GM19455 (cell line): ENCODE results near the gene GPR173.

Experiments
- ATAC-seq: cut with Tn5 transposase; IDR thresholded peaks from one replicate; pipeline ENCODE4 v1.9.1; 2021; ENCODE audit not compliant: unreplicated experiment

GPR173 gene

DNA sequence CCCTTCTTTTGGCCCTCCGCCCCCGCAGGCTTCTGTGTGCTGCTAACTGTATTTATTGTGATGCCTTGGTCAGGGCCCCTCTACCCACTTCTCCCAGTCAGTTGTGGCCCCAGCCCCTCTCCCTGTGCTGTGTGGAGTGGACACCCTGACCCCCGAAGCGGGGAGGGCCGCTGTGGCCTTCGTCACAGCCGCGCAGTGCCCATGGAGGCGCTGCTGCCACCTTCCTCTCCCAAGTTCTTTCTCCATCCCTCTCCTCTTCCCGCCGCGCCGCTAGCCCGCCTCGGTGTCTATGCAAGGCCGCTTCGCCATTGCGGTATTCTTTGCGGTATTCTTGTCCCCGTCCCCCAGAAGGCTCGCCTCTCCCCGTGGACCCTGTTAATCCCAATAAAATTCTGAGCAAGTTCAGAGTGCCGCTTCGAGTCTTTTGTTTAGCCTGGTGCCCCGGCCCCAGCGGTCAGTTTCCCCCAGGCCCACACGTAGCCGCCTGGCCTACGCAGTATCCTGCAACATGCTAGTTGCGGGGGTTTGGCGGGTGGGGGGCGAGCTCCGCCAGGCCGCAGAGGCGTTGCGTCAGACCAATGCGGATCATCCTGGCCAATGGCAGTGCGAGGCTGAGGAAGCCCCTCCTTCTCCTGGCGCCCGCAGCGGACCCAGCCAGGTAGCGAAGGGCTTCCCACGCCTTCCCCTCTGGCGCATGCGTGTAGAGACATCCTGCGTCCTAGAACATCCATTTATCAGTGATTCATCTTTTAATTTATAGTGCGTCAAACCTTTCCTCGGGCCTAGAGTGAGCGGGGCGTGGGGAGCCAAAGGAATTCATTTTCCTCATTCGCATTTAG is 39.8 kb downstream of the GPR173 start:
- ATAC-seq: no peak

DNA sequence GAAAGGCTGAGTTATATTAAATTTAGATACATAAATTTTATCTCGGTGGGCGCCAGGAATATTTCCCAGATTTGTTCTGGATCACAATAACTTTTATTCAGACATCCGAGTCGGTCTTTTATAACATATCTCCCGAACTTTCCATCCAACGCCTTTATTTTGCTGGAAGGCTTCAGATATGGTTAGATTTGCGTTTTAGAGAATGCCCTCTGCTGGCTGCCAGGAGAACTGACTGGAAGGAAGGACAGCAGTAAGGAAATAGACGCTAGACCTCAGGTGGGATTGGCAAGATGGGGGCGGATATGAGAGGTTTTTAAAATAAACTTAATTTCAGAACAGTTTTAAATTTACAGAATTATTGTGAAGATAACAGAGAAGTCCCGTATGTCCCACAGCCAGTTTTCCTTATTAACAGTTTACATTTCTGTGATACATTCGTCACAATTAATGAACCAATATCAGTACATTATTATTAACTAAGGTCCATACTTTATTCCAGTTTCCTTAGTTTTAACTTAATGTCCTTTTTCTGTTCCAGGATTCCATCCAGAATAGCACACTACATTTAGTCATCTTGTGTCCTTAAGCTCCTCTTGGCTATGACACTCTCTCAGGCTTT is 40.7 kb downstream of the GPR173 start:
- ATAC-seq: no peak

DNA sequence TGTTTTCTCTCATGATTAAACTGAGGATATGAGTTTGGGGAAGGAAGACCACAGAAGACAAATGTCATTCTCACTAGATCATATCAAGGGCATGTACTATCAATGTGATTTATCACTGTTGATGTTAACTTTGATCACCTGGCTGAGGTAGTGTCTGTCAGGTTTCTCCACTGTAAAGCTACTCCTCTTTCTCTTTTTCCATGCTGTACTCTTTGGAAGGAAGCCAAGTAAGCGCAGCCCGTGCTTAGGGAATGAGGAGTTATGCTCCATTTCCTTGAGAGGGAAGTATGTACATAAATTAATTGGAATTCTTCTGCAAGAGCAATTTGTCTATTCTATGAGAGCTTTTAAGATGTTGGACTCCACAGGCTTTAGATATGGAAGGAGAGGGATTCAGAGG is 41.3 kb downstream of the GPR173 start:
- ATAC-seq: no peak

DNA sequence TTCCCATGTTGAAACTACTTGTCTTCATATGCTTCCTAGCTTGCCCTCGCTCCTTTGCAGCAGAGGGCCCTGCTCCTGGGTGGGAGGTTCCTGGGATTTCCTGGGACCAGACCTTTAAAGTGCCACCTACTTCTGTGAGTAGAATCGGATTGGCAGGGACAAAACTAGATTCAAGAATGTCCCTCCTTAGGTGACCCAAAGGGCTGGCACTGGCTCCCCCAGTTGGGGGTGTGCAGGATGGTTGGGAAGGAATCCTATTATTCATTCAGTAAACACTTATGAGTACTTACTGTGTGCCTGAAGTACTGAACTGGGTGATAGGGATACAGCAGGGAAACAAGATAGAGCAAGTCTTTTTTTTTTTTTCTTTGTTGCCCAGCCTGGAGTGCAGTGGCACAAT is 42.8 kb downstream of the GPR173 start:
- no peak for ATAC-seq

DNA sequence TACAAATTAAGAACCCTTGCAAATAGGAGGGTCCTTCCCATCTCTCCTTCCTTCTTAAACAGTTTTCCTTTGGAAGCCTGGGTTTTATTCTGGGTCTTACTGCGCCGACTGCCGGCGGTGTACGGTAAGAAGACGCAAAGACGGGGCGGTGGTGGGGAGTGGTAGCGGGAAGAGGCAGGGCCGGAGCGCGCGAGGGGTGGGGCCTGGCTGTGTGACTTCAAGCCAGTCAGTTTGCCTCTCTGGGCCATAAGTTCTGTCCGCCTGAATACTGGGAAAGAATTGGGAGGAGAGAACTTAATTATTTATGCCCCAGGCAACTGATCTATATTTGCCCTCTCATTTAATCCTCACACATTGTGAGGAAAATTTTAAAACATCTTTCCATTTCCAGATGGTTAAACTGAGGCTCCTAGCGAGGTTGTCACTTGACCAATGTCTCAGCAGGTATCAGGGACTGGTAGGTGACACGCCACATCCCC is 44.6 kb downstream of the GPR173 start:
- ATAC-seq: peak; percentile 50

DNA sequence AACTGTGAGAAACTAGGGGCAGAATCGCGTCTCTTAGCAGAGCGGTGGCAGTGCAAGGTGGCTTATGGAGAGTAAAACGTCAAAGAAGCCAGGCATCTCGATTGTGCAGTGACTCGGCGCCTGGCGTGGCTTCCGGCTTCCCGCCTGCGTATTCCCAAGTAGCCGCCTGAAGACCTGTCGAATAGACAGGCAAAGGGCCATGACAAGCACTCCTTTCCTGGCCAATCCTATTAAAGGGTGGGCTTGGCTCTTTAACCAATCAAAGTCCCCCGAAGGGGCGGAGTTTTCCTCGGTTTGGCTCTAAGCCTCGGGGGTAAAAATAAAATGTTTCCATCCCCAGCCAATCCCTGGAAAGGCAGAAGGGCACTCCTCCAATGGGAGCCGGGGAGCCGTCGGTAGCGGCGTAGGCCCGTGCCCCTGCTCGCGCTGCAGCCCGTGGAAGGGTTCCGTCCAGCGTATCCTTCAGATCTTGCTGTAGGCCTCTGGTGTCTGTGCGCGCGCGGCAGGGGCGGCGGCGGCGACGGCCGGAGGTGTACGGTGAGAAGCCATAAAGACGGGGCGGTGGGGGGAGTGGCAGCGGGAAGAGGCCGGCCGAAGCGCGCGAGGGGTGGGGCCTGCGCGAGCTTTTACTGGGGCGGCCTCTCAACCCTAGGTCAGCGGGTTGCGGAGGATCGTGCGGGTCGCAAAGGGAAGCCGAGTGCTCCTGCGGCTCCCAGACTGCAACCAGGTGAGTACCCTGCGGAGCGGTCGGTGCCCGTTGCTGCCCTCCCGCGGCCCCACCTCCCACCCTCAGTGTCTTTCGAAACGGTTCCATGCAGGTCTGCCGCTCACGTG is 45.4 kb downstream of the GPR173 start, which contains the start of gene KANTR:
TSS of gene KANTR (plus strand) at position 395 of the 834 bp plus-strand sequence. CDS start 30,131 bp downstream, outside the sequence.
- ATAC-seq: peak; percentile 84

DNA sequence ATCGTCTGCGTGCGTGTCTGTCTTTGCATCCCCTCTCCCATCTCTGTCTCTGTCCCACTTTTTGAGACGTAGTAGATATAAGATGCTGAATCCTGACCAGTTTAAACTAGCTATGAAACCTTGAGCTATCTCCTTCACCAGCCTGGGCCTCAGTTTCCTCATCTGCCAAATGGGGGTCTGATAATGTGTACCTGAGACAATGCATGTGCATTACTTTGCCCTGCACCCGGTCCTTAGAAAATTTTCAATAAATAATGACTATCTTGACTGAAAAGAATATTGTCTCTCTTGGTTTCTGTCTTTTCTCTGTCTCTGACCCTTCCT is 46.0 kb downstream of the GPR173 start:
- no peak for ATAC-seq

DNA sequence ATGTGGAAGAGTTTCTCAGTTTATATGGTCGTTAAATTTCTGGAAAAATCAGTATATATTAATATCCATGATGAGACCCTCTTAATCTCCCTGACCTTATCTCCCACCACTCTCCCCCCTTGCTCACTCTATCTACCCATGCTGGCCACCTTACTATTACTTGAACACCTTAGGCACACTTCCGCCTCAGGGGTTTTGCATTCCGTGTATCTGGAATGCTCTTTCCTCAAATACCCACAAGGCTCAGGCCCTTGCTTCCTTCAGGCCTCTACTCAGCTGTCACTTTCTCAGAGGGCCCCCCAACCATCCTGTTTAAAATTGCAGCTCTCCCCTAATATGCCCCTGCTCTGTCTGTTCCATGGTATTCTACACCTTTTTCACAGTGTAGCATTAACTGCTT is 47.2 kb downstream of the GPR173 start:
- no peak for ATAC-seq

DNA sequence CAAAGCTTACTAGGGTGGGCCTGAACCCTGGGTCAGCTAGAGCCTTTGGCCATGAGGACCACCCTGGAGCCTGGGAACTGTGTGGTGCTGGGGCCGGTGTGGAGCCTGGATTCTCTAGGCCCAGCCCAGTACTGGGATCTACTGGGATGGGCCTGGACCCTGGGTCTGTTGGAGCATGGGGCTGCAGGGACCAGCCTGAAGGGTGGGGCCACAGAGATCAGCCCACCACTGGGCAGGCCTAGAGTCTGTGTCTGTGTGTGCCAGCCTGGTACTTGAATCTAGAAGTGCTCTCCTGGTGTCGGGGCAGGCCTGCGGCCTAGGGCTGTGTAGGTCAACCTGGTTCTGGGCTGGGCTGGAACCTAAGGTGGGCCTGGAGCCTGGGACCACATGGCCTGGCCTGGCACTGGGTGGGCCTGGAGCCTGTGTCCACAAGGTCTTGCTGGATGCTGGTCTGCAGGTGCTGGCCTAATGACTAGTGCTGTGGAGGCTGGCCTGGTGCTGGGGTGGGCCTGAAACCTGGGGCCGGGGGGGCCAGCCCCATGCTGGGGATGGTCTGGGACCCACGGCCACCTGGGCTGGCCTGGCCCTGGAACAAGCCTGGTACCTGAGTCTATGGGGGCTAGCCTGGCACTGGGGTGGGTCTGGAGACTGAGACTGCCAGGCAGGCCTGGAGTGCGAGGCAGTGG is 66.4 kb downstream of the GPR173 start:
- ATAC-seq: no peak

DNA sequence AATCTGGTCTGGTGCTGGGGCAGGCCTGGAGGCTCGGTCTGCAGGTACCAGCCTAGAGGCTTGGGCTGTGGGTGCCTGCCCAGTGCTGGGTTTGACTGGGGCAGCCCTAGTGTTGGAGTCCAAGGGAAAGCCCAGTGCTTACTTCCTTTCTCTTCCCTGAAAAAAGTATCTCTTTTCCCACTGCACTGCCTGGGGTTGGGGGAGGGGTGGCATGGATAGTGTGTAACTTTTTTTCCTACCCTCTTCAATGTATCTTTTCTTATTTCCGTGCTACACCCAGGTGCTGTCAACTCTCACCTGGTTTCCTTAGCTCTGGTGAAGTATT is 66.9 kb downstream of the GPR173 start:
- no peak for ATAC-seq

DNA sequence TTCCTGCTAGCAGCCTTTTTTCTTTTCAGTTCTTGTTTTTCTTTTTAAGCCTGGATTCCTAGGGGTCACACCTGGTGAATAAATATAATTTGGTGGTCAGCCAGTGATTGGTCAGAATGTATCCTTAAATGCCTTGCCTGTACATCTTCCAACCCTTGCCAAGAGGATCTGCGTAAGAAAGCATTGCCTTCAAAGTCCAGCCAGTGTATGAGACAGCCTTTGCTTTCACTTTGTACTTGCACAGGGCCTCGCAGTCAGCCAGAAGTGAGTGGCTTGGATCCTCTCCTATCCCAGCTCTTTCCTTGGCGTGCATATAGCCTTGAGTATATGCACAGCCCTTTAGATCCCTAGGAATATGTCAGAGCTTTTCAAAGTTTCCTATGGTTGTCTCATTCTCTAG is 67.5 kb downstream of the GPR173 start:
- no peak for ATAC-seq

DNA sequence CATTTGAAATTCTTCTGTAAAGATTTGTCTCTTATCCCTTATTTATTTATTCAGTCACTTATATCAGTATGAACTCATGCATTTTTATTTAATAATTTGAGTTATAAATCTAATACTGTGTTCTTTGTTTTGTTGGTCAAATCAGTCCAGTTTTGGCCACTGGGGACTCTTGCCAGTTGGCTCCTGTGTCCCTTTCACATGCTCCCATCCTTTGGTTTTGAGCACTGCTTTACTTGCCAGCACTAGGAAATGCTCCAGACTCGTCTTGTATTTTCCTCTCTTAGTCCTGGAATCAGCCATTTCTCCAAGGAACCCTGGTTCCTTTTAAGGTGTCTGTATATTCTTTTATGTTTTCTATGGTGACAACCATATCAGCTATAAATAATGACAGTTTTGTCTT is 73.4 kb downstream of the GPR173 start:
- no peak for ATAC-seq

DNA sequence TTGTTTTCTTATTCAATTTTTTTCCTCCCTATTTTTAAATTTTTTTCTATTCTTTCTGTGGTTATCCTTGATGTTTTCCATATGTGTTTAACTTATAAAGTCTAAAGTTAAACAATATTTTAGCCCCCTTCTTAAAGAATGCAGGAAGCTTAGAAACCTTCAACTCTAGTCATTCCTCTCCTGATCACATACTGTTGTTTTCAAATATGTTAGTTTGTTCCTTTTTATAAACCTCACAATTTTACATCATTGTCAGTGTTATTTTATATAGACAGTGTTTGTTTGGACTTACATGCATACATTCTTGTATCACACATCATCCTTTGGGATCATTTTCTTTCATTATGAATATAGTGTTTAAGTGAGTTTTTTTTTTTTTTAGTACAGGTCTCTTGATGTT is 76.9 kb downstream of the GPR173 start:
- ATAC-seq: no peak

DNA sequence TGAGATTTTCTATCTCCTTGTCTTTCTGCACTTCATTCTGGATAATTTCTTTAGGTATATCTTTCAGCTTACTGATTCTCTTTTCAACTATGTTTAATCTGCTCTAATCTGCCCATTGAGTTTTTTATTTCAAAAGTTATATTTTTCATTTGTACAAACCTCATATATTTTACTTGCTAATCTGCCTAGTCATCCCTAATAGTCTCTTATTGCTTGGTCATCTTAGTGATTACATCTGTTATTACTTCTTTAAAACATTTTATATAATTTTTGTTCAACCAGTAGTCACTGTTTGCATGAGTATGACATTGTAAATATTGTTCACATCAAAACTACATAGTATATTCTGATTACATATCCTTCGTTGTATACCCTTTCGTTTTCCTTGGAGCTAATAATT is 77.8 kb downstream of the GPR173 start:
- ATAC-seq: no peak

DNA sequence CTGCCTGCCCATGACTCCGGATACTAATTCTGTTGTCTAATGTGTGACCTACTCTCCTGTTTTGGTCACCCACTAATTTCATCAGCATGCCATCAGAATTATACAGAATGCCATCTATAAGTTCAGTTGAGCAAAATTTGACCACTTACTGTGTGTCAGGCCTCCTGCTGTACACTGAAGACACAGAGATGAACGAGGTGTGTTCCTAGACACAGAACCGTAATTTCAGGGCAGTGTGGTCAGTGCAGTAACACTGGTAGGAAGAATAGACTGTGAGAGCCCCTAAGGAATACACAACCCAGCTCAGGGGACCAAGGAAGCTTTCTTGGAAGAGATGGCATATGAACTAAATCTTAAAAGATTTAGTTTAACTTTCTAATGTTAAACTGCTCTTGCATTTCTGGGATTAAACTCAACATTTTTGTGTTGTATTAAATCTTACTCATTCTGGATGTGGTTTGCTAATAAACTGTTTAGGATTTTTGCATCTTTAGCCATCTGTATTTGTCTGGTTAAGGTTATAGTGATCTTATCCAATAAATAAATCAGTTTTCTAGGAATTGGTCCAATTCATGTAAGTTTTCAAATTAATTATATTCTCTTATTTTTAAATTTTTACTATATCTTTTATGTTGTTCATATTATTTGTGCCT is 79.6 kb downstream of the GPR173 start:
- ATAC-seq: no peak
